Heart right ventricle (tissue), 16 donors: Measurements from ENCODE around the gene ZBTB7C. TPM values are rescaled to one million over a fixed set of nuclear protein-coding genes. Genes with fewer than 3 reads are reported as not detected.

Experiments used
- ATAC-seq, 8 donors: fragments of 200-7000 bp; cut with Tn5 transposase; one replicate each; pipeline ENCODE4 v1.9.1; 2020; ENCODE audit warnings: mild to moderate bottlenecking in 8 of 8, moderate library complexity in 8 of 8, moderate number of reproducible peaks in 1 of 8
- DNase-seq, 2 donors: peaks; one replicate each; pipeline ENCODE4 v3.0.0-alpha.2; 2020
- H3K27ac ChIP-seq, 10 donors: fragments of 200-600 bp; sonication (generic) in 2 of 10; one replicate each; pipeline versions ENCODE4 v1.5.0 to v1.8.0; 2020 to 2022; ENCODE audit warnings: mild to moderate bottlenecking in 3 of 10
- H3K27me3 ChIP-seq, 7 donors: fragments of 200-600 bp; one replicate each; pipeline ENCODE4 v1.8.0; 2021 to 2022; ENCODE audit warnings: mild to moderate bottlenecking in 2 of 7
- H3K36me3 ChIP-seq, 9 donors: fragments of 200-600 bp; sonication (generic) in 1 of 9; one replicate each; pipeline versions ENCODE4 v1.5.0 to v1.8.0; 2020 to 2022; ENCODE audit warnings: mild to moderate bottlenecking in 2 of 9
- H3K4me1 ChIP-seq, 9 donors: fragments of 200-600 bp; sonication (generic) in 1 of 9; one replicate each; pipeline versions ENCODE4 v1.5.0 to v1.8.0; 2020 to 2022; ENCODE audit warnings: mild to moderate bottlenecking in 4 of 9
- H3K4me3 ChIP-seq, 10 donors: fragments of 200-600 bp; sonication (generic) in 2 of 10; one replicate each; pipeline versions ENCODE4 v1.5.0 to v1.8.0; 2020 to 2022; ENCODE audit warnings: mild to moderate bottlenecking in 7 of 10, moderate library complexity in 2 of 10
- H3K9me3 ChIP-seq, 11 donors: fragments of 200-600 bp in 10 of 11; sonication (generic) in 2 of 11; one replicate each; pipeline versions ENCODE4 v1.5.0 to v1.8.0; 2013 to 2022; ENCODE audit warnings: mild to moderate bottlenecking in 2 of 11, control low read depth in 1 of 11, moderate library complexity in 1 of 11
- CTCF ChIP-seq, 9 donors: fragments of 200-600 bp; sonication (generic) in 2 of 9; IDR thresholded peaks; one replicate each; pipeline versions ENCODE4 v1.5.0 to v1.8.0; 2021 to 2022; ENCODE audit warnings: antibody characterized with exemption in 9 of 9, mild to moderate bottlenecking in 5 of 9, moderate library complexity in 1 of 9
- WGBS, 2 donors: extraction: QIAGEN DNeasy Blood & Tissue Kit; methylation state at CpG; one replicate each; pipeline ENCODE4 v1.1.7; 2013; ENCODE audit warnings: inconsistent platforms in 1 of 2; 5-methylcytosine and 5-hydroxymethylcytosine counted together
- intact Hi-C, 10 donors: fragments of 100-400 bp; cut with DNase I; formaldehyde crosslinking; loops; one replicate each; pipeline versions ENCODE4 v1.11.1 to v1.14.2; 2022
- polyA plus RNA-seq, 2 donors: library from polyadenylated mRNA; stranded (reverse); fragments of 200-250 nt; gene quantifications; one replicate each; pipeline ENCODE4 v1.2.3, GENCODE V29; 2013
- total RNA-seq, 10 donors: library from RNA; stranded (reverse); fragmentation: NEBNext Ultra II Directional in 3 of 10; extraction: Animal tissue kit (Norgen Biotek cat#: 25700) in 3 of 10; gene quantifications; one replicate each; pipeline versions ENCODE4 v1.2.1 to v1.2.4, GENCODE V29; 2021 to 2023
- donor health status: Arrhythmogenic right ventricular cardiomyopathy.
- donor health status: ischemic (EF 13 %, LVEDD 7.1; RV severe dilation, severe dysfunction).
- donor health status: healthy with polysubstance abuse.
- donor health status: DM: no; HTN: yes; CAD: no.
- donor health status: DM: no; HTN: no; CAD: no.
- donor health status: ischemic (EF 25% LVEDD 6.9; RV normal size, moderate dysfunction).
- donor health status: ischemic (EF 25% LVEDD 5.7; RV mildly dilated, moderate dysfunction).
- donor health status: healthy.
- donor health status: DM: yes; HTN: yes; CAD: no.
- donor health status: Ischemic cardiomyopathy.
- donor health status: ischemic (EF 35%, LVEDD 5.7; RV mildly dilated, moderate dysfunction).
- donor health status: nonischemic (EF 11% LVEDD 7.7; RV severe dilation, severe dysfunction).
- donor health status: DM: yes; HTN: yes; CAD: no.
- donor health status: PGD.
- donor health status: ischemic (EF 29% LVEDD 5.4; RV normal size, mild dysfunction).
- donor health status: nonischemic (EF 23%, LVEDD 6.1; RV moderate dilation, normal function).

The ZBTB7C gene
- total and polyA plus RNA-seq, 12 donors = 0.49 to 6.3 (median 1.5) TPM

DNA sequence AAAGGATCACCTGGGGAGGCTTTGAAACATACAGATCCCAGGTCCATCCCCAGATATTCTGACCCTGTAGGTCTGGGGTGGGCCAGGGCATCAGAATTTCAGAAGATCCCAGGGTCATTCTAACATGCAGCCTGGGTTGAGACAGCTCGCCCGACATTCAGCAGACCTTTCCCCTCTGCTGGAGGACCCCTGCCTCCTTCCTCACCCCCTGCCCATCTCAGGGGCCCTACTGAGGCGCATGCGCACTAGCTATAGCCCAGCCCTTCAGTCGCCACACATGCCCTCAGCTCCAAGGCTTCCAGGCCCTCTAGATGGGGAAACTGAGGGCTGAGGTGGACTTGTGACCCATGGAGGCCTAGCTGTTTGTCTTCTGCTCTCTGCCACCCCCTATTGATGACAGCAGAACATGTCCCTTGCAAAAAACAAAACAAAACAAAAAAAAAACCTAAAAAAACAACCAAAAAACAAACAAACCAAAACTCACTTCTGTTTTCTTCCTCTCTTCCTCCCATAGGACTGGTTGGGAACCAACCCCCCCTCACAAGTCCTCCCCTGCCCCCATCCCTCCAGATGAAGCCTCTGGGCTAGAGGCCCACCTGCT is 91.3 kb downstream of the ZBTB7C start:
- intact Hi-C loops = no loop called here
- DNase-seq (no peak), ATAC-seq (no peak)
- H3K4me1 ChIP-seq = peaks cover 0 to 13% (median 3%) of the 10 kb centered on the region in 9 donors
- H3K27me3 ChIP-seq = no peaks in the 10 kb centered on the region
- no peaks in the 10 kb centered on the region for H3K9me3 ChIP-seq
- H3K4me3 ChIP-seq = no peak overlapping the region
- H3K36me3 ChIP-seq = no peaks in the 10 kb centered on the region
- no peak overlapping the region for H3K27ac ChIP-seq
- peak in 6 of 9 donors; percentile 16 to 38 (median 23) for TF ChIP-seq CTCF (IDR thresholded peaks at IDR 0.05)
- WGBS, 2 donors = 96 to 99% methylated on average over 5 of the region's 5 CpGs

DNA sequence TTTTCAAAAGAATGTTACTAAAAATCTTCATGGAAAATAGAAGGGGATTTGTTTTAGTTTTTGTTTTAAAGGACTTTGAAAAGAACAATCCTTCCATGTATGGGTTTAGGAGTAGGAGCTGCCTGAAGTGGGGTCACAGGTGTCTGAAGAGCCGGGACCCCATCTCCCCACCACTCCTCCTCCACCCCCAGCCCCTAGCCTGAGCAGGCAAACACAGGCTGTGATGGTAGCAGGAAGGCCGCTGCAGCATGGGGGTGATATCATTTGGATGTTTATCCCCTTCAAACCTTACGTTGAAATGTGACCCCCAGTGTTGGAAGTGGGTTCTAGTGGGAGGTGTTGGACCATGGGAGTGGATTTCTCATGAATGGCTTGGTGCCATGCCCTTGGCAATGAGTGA is 93.0 kb downstream of the ZBTB7C start:
- intact Hi-C loops = no loop called here
- Histone ChIP-seq H3K4me1 (peaks cover 0 to 13% (median 3%) of the 10 kb centered on the region in 9 donors), H3K27ac (no peak overlapping the region), H3K36me3 (no peaks in the 10 kb centered on the region), H3K9me3 (no peaks in the 10 kb centered on the region), H3K27me3 (no peaks in the 10 kb centered on the region), H3K4me3 (no peak overlapping the region)
- ATAC-seq (no peak), DNase-seq (no peak)
- 74 to 81% methylated on average over 3 of the region's 3 CpGs for WGBS, 2 donors
- no peak for TF ChIP-seq CTCF (IDR thresholded peaks at IDR 0.05)

DNA sequence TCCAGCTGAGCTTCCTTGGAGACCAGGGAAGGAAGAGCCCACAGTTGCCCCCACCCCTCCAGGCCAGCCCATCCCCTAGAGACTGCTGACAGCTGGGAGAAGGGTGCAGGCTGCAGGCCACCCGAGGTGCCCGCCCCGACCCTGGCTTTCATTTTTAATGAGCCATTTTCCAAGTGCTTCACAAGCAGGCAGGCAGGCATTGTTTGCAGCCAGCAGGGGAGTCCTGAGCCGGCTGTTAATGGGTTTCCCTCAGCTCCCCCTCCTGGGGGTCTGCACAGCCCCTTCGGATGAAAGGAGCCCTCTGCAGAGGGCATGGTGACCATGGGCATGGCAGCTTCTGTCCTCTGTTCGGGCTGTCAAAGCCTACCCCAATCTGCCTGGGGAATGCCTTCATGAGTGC is 94.5 kb downstream of the ZBTB7C start:
- H3K4me1 ChIP-seq = peaks cover 0 to 6% (median 0%) of the 10 kb centered on the region in 9 donors
- H3K9me3 ChIP-seq = no peaks in the 10 kb centered on the region
- 38 to 40% methylated on average over 6 of the region's 6 CpGs for WGBS, 2 donors
- H3K36me3 ChIP-seq = no peaks in the 10 kb centered on the region
- no peak for ATAC-seq
- H3K27ac ChIP-seq = no peak overlapping the region
- H3K4me3 ChIP-seq = no peak overlapping the region
- no peak for DNase-seq
- no peak for TF ChIP-seq CTCF (IDR thresholded peaks at IDR 0.05)
- H3K27me3 ChIP-seq = no peaks in the 10 kb centered on the region
- intact Hi-C loops = no loop called here

DNA sequence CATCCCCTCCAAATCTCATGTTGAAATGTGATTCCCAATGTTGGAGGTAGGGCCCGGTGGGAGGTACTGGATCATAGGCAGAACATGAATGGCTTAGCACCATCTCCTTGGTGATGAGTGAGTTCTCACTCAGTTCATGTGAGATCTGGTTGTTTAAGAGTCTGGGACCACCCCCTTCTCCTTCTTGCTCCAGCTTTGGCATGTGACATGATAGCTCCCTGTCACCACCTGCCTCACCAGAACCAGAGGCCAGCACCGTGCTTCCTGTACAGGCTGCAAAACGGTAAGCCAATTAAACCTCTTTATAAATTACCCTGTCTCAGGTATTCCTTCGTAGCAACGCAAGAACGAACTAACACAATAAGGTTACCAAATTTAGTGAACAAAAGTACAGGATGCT is 95.4 kb downstream of the ZBTB7C start:
- H3K27ac ChIP-seq = no peak overlapping the region
- H3K27me3 ChIP-seq = no peaks in the 10 kb centered on the region
- no peak overlapping the region for H3K4me3 ChIP-seq
- 72 to 75% methylated on average over 6 of the region's 6 CpGs for WGBS, 2 donors
- no peak for DNase-seq
- intact Hi-C loops = no loop called here
- no peak for TF ChIP-seq CTCF (IDR thresholded peaks at IDR 0.05)
- H3K9me3 ChIP-seq = no peaks in the 10 kb centered on the region
- H3K36me3 ChIP-seq = no peaks in the 10 kb centered on the region
- no peak for ATAC-seq
- H3K4me1 ChIP-seq = peaks cover 0 to 2% (median 0%) of the 10 kb centered on the region in 9 donors
